K562 (cell line): Measurements from ENCODE around the gene IL20RB. TPM values are rescaled to one million over a fixed set of nuclear protein-coding genes. Genes with fewer than 3 reads are reported as not detected.
A peak's percentile ranks its signal among the peaks of the same experiment; 100 is the strongest.

Experiments used
- ATAC-seq: fragments of 200-7000 bp; cut with Tn5 transposase; 3 replicates; pipeline ENCODE4 v1.9.1; 2020; ENCODE audit warnings: moderate library complexity
- BruUV-seq: library from RNA; stranded (reverse); fragments of 400-500 nt; replicated peaks from 2 replicates; lab custom pipeline; 2021; lab: Mats Ljungman, UMichigan
- CTCF ChIA-PET: fragments of 300-600 bp; formaldehyde crosslinking; extraction: SDS; loops from one replicate; lab custom pipeline; 2021; ENCODE audit warnings: low intra/inter-chr PET ratio; lab: Yijun Ruan, JAX
- POLR2A ChIA-PET: fragments of 300-600, 350-650 bp; sonication (Branson Sonifier 250); formaldehyde crosslinking; extraction: SDS; loops from one replicate; lab custom pipeline; 2021; ENCODE audit warnings: antibody characterized with exemption, inconsistent platforms; lab: Yijun Ruan, JAX
- DNase-seq, 4 experiments: peaks; one replicate each; pipeline versions ENCODE4 v3.0.0 to v3.0.0-alpha.2; 2011 to 2018; ENCODE audit warnings: low spot score in 3 of 4, mixed read lengths in 3 of 4; ENCODE audit errors: extremely low read depth in 1 of 4
- FAIRE-seq: peaks from 2 replicates; lab custom pipeline; 2011; peaks lifted over from hg19 to GRCh38; lab: Jason Lieb, UNC
- H2AFZ ChIP-seq: 2 replicates; pipeline ENCODE4 v1.6.0; 2011; ENCODE audit warnings: low read depth, low read length, control low read depth, inconsistent platforms
- H3K27ac ChIP-seq: fragments of 200-600 bp; 3 replicates; pipeline ENCODE4 v1.8.0; 2011; ENCODE audit warnings: low read depth, mild to moderate bottlenecking, control low read depth, inconsistent platforms, low read length, moderate library complexity, mixed read lengths; ENCODE audit errors: extremely low read depth
- H3K27me3 ChIP-seq, 2 experiments: fragments of 300-600 bp in 1 of 2; 2 replicates in 1 of 2; 3 replicates in 1 of 2; pipeline versions ENCODE4 v1.6.0 to v1.8.0; 2011; ENCODE audit warnings: inconsistent platforms in 2 of 2, low read length in 2 of 2, mild to moderate bottlenecking in 1 of 2, mixed read lengths in 1 of 2, moderate library complexity in 1 of 2; ENCODE audit not compliant: control insufficient read depth in 2 of 2, insufficient read depth in 2 of 2
- H3K36me3 ChIP-seq: fragments of 300-600 bp; 3 replicates; pipeline ENCODE4 v1.8.0; 2011; ENCODE audit warnings: mild to moderate bottlenecking, low read length, inconsistent platforms; ENCODE audit not compliant: control insufficient read depth, insufficient read depth
- H3K4me1 ChIP-seq, 2 experiments: fragments of 200-600 bp in 1 of 2; replicated peaks in 1 of 2; 2 replicates in 1 of 2; 3 replicates in 1 of 2; pipeline versions ENCODE4 v1.5.1 to v1.8.0; 2011; ENCODE audit warnings: inconsistent platforms in 2 of 2, low read length in 2 of 2, mild to moderate bottlenecking in 1 of 2, mixed read lengths in 1 of 2, moderate library complexity in 1 of 2; ENCODE audit not compliant: control insufficient read depth in 2 of 2, insufficient read depth in 2 of 2
- H3K4me2 ChIP-seq: 2 replicates; pipeline ENCODE4 v1.6.1; 2011; ENCODE audit warnings: low read length, control low read depth, inconsistent platforms, mixed read lengths; ENCODE audit not compliant: insufficient read depth
- H3K4me3 ChIP-seq: fragments of 200-600 bp; sonication (generic), shearing (Covaris generic); 2 replicates; pipeline ENCODE4 v1.5.1; 2016; ENCODE audit warnings: control low read depth, inconsistent platforms
- H3K79me2 ChIP-seq: fragments of 200-600 bp; 3 replicates; pipeline ENCODE4 v1.8.0; 2011; ENCODE audit warnings: low read length, inconsistent platforms; ENCODE audit not compliant: control insufficient read depth, insufficient read depth
- H3K9ac ChIP-seq, 2 experiments: 2 replicates each; pipeline versions ENCODE4 v1.6.0 to v1.6.1; 2011; ENCODE audit warnings: low read depth in 2 of 2, low read length in 2 of 2, control low read depth in 1 of 2, inconsistent platforms in 1 of 2, mild to moderate bottlenecking in 1 of 2, mixed read lengths in 1 of 2; ENCODE audit not compliant: insufficient read depth in 1 of 2
- H3K9me1 ChIP-seq: one replicate; pipeline ENCODE4 v1.6.0; 2011; ENCODE audit warnings: inconsistent platforms, mild to moderate bottlenecking, low read length, moderate library complexity; ENCODE audit not compliant: control insufficient read depth, insufficient read depth
- H3K9me3 ChIP-seq: replicated peaks from 2 replicates; pipeline ENCODE4 v1.5.1; 2011; ENCODE audit warnings: low read depth, low read length, inconsistent platforms; ENCODE audit not compliant: control insufficient read depth, insufficient read depth
- H4K20me1 ChIP-seq: replicated peaks from 2 replicates; pipeline ENCODE4 v1.6.1; 2011; ENCODE audit warnings: low read length, inconsistent platforms, mixed read lengths; ENCODE audit not compliant: control insufficient read depth, insufficient read depth
- RAD21 ChIP-seq, 2 experiments: fragments of 250-450 bp in 1 of 2; fragments of 450-650 bp in 1 of 2; sonication (Bioruptor Pico) in 1 of 2; formaldehyde crosslinking in 1 of 2; IDR thresholded peaks in 1 of 2; conservative IDR thresholded peaks in 1 of 2; 2 replicates each; pipeline versions ENCODE4 v1.4.0 to v1.8.0; 2020 to 2022; ENCODE audit warnings: mild to moderate bottlenecking in 2 of 2, moderate library complexity in 1 of 2
- WGBS: fragments of 100-300 bp; shearing (Covaris generic); methylation state at CpG from one replicate; pipeline ENCODE4 v1.1.6; 2016; ENCODE audit warnings: low coverage, mixed read lengths; ENCODE audit not compliant: insufficient coverage; ENCODE audit errors: missing lambda C conversion rate; 5-methylcytosine and 5-hydroxymethylcytosine counted together
- in situ Hi-C: fragments of 300-500 bp; cut with MboI; formaldehyde crosslinking; loops from 4 replicates; pipeline ENCODE4 v1.15.0; 2018; ENCODE audit warnings: inconsistent platforms, mixed read lengths
- intact Hi-C: fragments of 100-400 bp; cut with micrococcal nuclease; formaldehyde crosslinking; loops from 2 replicates; pipeline ENCODE4 v1.14.2; 2022
- polyA plus RNA-seq, 8 experiments: library from polyadenylated mRNA; depleted of rRNA in 4 of 8; stranded (reverse) in 5 of 8; unstranded in 3 of 8; fragments of >200 nt; fragmentation: Nextera tagmentation in 2 of 8; fragmentation: Illumina TruSeq in 1 of 8; extraction: Ambion mirVana in 2 of 8; extraction: Trizol in 1 of 8; gene quantifications; 2 replicates each; pipeline versions ENCODE4 v1.2.1 to v1.2.3, GENCODE V29; 2011 to 2014; ENCODE audit warnings: inconsistent platforms in 1 of 8, missing spikeins in 1 of 8
- total RNA-seq, 7 experiments: library from RNA; depleted of rRNA in 6 of 7; stranded (reverse); fragments of >200 nt in 6 of 7; fragmentation: Illumina TruSeq in 2 of 7; extraction: Trizol in 2 of 7; gene quantifications; 2 replicates each; pipeline versions ENCODE4 v1.2.1 to v1.2.3, GENCODE V29; 2011 to 2021; ENCODE audit warnings: low replicate concordance in 1 of 7
- TF ChIP-seq, protein P1 (sequence below), 3 experiments: IDR thresholded peaks in 2 of 3; conservative IDR thresholded peaks in 1 of 3; 2 replicates each; pipeline ENCODE4 v1.5.1; 2011 to 2012; ENCODE audit warnings: low read length in 3 of 3, mild to moderate bottlenecking in 3 of 3, control low read depth in 2 of 3, improper control_type of control experiment in 1 of 3, inconsistent platforms in 1 of 3, low read depth in 1 of 3, mixed read lengths in 1 of 3, moderate library complexity in 1 of 3; ENCODE audit not compliant: insufficient read depth in 2 of 3
- TF ChIP-seq, protein P2 (sequence below): fragments of 200-800 bp; sonication (Bioruptor generic); IDR thresholded peaks from 2 replicates; pipeline ENCODE4 v1.6.1; 2017; ENCODE audit warnings: missing genetic modification characterization, missing compliant biosample characterization

Gene IL20RB
- total and polyA plus RNA-seq, 9 of the 15 experiments (the other 6 are each of a cell fraction or from before 2014, with no cell fraction given), result 0.77 to 9.9 (median 6.1) TPM

DNA sequence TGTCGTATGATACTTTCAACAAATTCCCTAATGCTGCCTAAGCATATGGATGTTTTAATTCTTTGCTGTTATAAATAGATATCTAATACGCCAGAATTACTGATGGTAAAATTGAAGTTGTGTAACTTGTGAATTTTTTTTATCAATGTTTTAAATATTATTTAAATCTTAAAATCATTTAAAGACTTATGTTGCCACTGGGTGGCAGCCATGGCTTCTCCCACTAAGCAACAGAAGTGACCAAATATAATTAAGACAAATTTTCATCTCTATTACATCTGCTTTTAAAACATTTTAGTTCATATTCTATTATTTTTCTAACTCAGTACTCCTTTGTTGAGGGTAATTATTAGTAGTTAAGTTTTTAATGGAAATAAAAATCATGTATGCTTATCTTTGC is 8.1 kb upstream of the IL20RB start:
- H3K36me3 ChIP-seq, result peaks cover 17% of the 10 kb centered on the region; the same call in 2 of the 3 replicates
- no peak for DNase-seq
- no peak overlapping the region for H3K9ac ChIP-seq
- no peak overlapping the region for H3K4me2 ChIP-seq
- H3K79me2 ChIP-seq, result peaks cover 4% of the 10 kb centered on the region; the same call in 2 of the 3 replicates
- H3K9me3 ChIP-seq, result no peaks in the 10 kb centered on the region
- FAIRE-seq, result no peak
- no peak overlapping the region for H3K4me3 ChIP-seq
- no peak overlapping the region for H3K27ac ChIP-seq
- in situ Hi-C loops, result no loop called here
- H3K4me1 ChIP-seq, result peaks cover 0 to 2% of the 10 kb centered on the region in 2 experiments; a peak in 2 of 5 replicates
- TF ChIP-seq, protein P1, sequence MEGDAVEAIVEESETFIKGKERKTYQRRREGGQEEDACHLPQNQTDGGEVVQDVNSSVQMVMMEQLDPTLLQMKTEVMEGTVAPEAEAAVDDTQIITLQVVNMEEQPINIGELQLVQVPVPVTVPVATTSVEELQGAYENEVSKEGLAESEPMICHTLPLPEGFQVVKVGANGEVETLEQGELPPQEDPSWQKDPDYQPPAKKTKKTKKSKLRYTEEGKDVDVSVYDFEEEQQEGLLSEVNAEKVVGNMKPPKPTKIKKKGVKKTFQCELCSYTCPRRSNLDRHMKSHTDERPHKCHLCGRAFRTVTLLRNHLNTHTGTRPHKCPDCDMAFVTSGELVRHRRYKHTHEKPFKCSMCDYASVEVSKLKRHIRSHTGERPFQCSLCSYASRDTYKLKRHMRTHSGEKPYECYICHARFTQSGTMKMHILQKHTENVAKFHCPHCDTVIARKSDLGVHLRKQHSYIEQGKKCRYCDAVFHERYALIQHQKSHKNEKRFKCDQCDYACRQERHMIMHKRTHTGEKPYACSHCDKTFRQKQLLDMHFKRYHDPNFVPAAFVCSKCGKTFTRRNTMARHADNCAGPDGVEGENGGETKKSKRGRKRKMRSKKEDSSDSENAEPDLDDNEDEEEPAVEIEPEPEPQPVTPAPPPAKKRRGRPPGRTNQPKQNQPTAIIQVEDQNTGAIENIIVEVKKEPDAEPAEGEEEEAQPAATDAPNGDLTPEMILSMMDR (IDR thresholded peaks at IDR 0.05 in 2 of 3, conservative IDR thresholded peaks at IDR 0.05 in 1 of 3; ENCODE audit: insufficient read depth in 2 of 3, low read depth in 1 of 3, low read length in 3 of 3), result peak in 1 of 3 experiments; percentile 4; a peak in 1 of 6 replicates
- TF ChIP-seq, protein P2, sequence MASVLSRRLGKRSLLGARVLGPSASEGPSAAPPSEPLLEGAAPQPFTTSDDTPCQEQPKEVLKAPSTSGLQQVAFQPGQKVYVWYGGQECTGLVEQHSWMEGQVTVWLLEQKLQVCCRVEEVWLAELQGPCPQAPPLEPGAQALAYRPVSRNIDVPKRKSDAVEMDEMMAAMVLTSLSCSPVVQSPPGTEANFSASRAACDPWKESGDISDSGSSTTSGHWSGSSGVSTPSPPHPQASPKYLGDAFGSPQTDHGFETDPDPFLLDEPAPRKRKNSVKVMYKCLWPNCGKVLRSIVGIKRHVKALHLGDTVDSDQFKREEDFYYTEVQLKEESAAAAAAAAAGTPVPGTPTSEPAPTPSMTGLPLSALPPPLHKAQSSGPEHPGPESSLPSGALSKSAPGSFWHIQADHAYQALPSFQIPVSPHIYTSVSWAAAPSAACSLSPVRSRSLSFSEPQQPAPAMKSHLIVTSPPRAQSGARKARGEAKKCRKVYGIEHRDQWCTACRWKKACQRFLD (CRISPR knock-in tag), result no peak
- 0 out of 4 replicates have a peak, but pooled peaks of 1 of the 2 experiments have one; percentile 10 for TF ChIP-seq RAD21 (CRISPR knock-in tag; conservative IDR thresholded peaks at IDR 0.05 in 1 of 2, IDR thresholded peaks at IDR 0.05 in 1 of 2)
- ChIA-PET POLR2A (no interaction called here), CTCF (no interaction called here)
- H3K27me3 ChIP-seq, result no peaks in the 10 kb centered on the region
- intact Hi-C loops, result loop anchor here (1.0 kb wide), 1 partner anchor 64 kb away; no protein-coding TSS in a partner anchor
- no peaks in the 10 kb centered on the region for H4K20me1 ChIP-seq
- ATAC-seq, result no peak
- H2AFZ ChIP-seq, result no peak overlapping the region
- 89% methylated on average over 2 of the region's 2 CpGs for WGBS
- no TSS peak for BruUV-seq
- H3K9me1 ChIP-seq, result no peaks in the 10 kb centered on the region
